ENCODE data around the gene NFS1.

NFS1 gene

DNA sequence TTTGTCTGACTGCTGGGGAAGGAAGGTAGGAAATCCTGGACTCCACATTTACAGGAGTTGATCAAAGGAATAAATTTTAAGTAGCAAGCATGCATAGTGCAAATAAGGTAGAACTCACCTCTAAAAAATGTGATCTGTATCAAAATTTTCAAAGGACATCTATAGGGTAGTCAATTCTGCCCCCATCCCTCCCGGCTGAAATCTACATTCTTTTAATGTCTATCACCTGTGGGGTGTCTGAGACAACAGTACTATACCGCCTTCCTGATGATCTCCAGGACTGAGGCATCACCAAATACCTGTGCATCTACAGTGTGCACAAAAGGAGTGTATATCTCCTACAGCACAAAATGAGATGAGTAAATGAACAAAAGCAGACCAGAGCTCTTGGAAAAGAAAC is 54.3 kb downstream of the NFS1 start:
- peaks cover 18% of the 10 kb centered on the region for H3K36me3 ChIP-seq (replicated peaks; ENCODE audit: low read depth, low read length)
- no peak overlapping the region for H3K4me3 ChIP-seq (ENCODE audit: low read length)
- H4K20me1 ChIP-seq (ENCODE audit: insufficient read depth, low read length), result peaks cover 75% of the 10 kb centered on the region
- no peak overlapping the region for H2AFZ ChIP-seq (ENCODE audit: low read depth, low read length)
- no peaks in the 10 kb centered on the region for H3K9me3 ChIP-seq (ENCODE audit: insufficient read depth, low read length)
- no peaks in the 10 kb centered on the region for H3K27me3 ChIP-seq (ENCODE audit: low read depth, low read length)
- H3K4me2 ChIP-seq (ENCODE audit: low read length), result no peak overlapping the region
- H3K27ac ChIP-seq (ENCODE audit: low read length), result no peak overlapping the region
- TF ChIP-seq EZH2phosphoT487 (IDR thresholded peaks at IDR 0.05; ENCODE audit: low read depth), result no peak
- no peak for TF ChIP-seq CTCF (IDR thresholded peaks at IDR 0.05; ENCODE audit: low read depth, low read length)
- peaks cover 91% of the 10 kb centered on the region for H3K79me2 ChIP-seq (ENCODE audit: low read length)
- no peak overlapping the region for H3K9ac ChIP-seq (ENCODE audit: low read length)
- H3K4me1 ChIP-seq (ENCODE audit: low read length), result no peaks in the 10 kb centered on the region

GRCh38 chr20:35643045-35643444 is 56.1 kb downstream of the NFS1 start:
- Histone ChIP-seq H3K27me3 (ENCODE audit: low read depth, low read length) (no peaks in the 10 kb centered on the region), H3K4me2 (ENCODE audit: low read length) (no peak overlapping the region), H3K4me3 (ENCODE audit: low read length) (no peak overlapping the region), H3K79me2 (ENCODE audit: low read length) (peaks cover 90% of the 10 kb centered on the region), H2AFZ (ENCODE audit: low read depth, low read length) (no peak overlapping the region), H3K9me3 (ENCODE audit: insufficient read depth, low read length) (no peaks in the 10 kb centered on the region), H3K27ac (ENCODE audit: low read length) (no peak overlapping the region), H3K36me3 (replicated peaks; ENCODE audit: low read depth, low read length) (peaks cover 8% of the 10 kb centered on the region), H3K4me1 (ENCODE audit: low read length) (no peaks in the 10 kb centered on the region), H3K9ac (ENCODE audit: low read length) (no peak overlapping the region), H4K20me1 (ENCODE audit: insufficient read depth, low read length) (peaks cover 59% of the 10 kb centered on the region)
- TF ChIP-seq EZH2phosphoT487 (IDR thresholded peaks at IDR 0.05; ENCODE audit: low read depth) (no peak), CTCF (IDR thresholded peaks at IDR 0.05; ENCODE audit: low read depth, low read length) (no peak)

DNA sequence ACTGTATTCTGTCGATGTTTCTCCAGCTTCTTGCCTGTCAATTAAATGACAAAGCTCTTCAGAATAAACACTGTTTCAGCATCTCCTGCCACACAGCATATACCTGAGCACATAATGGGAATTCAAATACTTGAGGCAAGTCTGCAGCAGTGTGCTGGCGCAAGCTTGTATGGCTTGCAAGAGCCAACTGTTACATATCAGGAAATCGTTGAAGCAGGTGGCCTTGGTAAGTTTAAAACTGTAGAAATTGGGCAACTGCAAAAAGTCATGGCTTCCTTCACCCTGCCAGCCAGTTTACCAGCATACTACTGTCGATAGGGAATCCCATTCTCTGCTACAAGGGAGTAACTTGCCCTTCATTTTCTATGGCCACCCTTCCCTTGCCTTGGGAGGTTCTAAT is 57.4 kb downstream of the NFS1 start:
- Histone ChIP-seq H4K20me1 (ENCODE audit: insufficient read depth, low read length) (peaks cover 63% of the 10 kb centered on the region), H3K27me3 (ENCODE audit: low read depth, low read length) (no peaks in the 10 kb centered on the region), H3K9ac (ENCODE audit: low read length) (no peak overlapping the region), H3K9me3 (ENCODE audit: insufficient read depth, low read length) (no peaks in the 10 kb centered on the region), H3K4me2 (ENCODE audit: low read length) (no peak overlapping the region), H3K36me3 (replicated peaks; ENCODE audit: low read depth, low read length) (peaks cover 8% of the 10 kb centered on the region), H3K4me3 (ENCODE audit: low read length) (no peak overlapping the region), H3K79me2 (ENCODE audit: low read length) (peaks cover 93% of the 10 kb centered on the region), H3K27ac (ENCODE audit: low read length) (no peak overlapping the region), H3K4me1 (ENCODE audit: low read length) (no peaks in the 10 kb centered on the region), H2AFZ (ENCODE audit: low read depth, low read length) (no peak overlapping the region)
- TF ChIP-seq CTCF (IDR thresholded peaks at IDR 0.05; ENCODE audit: low read depth, low read length), result no peak
- no peak for TF ChIP-seq EZH2phosphoT487 (IDR thresholded peaks at IDR 0.05; ENCODE audit: low read depth)

GRCh38 chr20:35640724-35641123 is 58.4 kb downstream of the NFS1 start:
- no peaks in the 10 kb centered on the region for H3K9me3 ChIP-seq (ENCODE audit: insufficient read depth, low read length)
- H4K20me1 ChIP-seq (ENCODE audit: insufficient read depth, low read length), result peaks cover 65% of the 10 kb centered on the region
- H3K79me2 ChIP-seq (ENCODE audit: low read length), result peaks cover 93% of the 10 kb centered on the region
- no peak overlapping the region for H2AFZ ChIP-seq (ENCODE audit: low read depth, low read length)
- H3K27me3 ChIP-seq (ENCODE audit: low read depth, low read length), result no peaks in the 10 kb centered on the region
- H3K36me3 ChIP-seq (replicated peaks; ENCODE audit: low read depth, low read length), result peaks cover 8% of the 10 kb centered on the region
- TF ChIP-seq CTCF (IDR thresholded peaks at IDR 0.05; ENCODE audit: low read depth, low read length), result no peak
- TF ChIP-seq EZH2phosphoT487 (IDR thresholded peaks at IDR 0.05; ENCODE audit: low read depth), result no peak
- no peak overlapping the region for H3K27ac ChIP-seq (ENCODE audit: low read length)
- no peak overlapping the region for H3K9ac ChIP-seq (ENCODE audit: low read length)
- no peaks in the 10 kb centered on the region for H3K4me1 ChIP-seq (ENCODE audit: low read length)
- no peak overlapping the region for H3K4me3 ChIP-seq (ENCODE audit: low read length)
- H3K4me2 ChIP-seq (ENCODE audit: low read length), result no peak overlapping the region
